ENCODE data around the gene PACS1.

PACS1 gene

DNA sequence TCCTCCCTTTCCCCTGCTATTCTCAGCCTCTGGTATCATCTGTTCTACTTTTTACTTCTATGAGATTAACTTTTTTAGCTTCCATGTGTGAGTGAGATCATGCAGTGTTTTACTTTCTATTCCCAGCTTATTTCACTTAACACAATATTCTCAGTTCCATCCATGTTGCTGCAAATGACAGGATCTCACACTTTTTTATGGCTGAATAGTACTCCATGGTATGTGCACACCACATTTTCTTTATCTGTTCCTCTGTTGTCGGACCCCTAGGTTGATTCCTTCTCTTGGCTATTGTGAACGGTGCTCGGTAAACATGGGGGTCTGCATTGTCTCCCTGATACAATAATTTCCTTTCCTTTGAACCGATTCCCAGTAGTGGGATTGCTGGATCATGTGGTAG, 117.4 kb downstream of the PACS1 start:
- Histone ChIP-seq H3K9ac (no peak overlapping the region), H3K27me3 (no peaks in the 10 kb centered on the region), H3K4me2 (no peak overlapping the region), H3K4me1 (0 out of 2 replicates have a peak, but pooled peaks cover 8% of the 10 kb centered on the region), H3K36me3 (peaks cover 18% of the 10 kb centered on the region; the same call in 1 of the 2 replicates), H4K20me1 (peaks cover 36% of the 10 kb centered on the region), H3K4me3 (no peak overlapping the region), H3K9me3 (peaks cover 10% of the 10 kb centered on the region; the same call in 1 of the 2 replicates), H3K27ac (no peak overlapping the region)
- no peak for TF ChIP-seq Cebpa-rat (IDR thresholded peaks at IDR 0.05)

DNA sequence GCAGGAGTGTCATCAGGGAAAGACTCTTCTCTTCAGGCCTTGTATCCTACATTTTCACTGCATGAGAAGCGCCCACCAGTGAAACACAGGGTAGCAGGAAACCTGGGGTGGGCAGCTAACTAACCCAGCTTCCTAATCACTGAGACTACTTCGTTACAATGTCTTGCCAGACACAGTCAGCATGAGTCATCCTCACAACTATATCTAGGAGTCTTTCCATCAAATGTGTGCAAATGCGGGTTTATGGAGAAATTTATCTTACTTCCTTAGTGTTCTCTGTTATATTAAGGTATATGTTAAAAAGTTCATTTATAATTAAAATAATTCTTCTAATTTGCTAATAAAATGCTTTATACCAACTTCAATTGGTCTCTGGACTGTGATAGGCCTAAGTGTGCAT, 118.5 kb downstream of the PACS1 start:
- no peaks in the 10 kb centered on the region for H3K27me3 ChIP-seq
- no peak overlapping the region for H3K4me3 ChIP-seq
- H3K9me3 ChIP-seq, result peaks cover 10% of the 10 kb centered on the region; the same call in 1 of the 2 replicates
- 0 out of 2 replicates have a peak, but pooled peaks cover 8% of the 10 kb centered on the region for H3K4me1 ChIP-seq
- TF ChIP-seq Cebpa-rat (IDR thresholded peaks at IDR 0.05), result no peak
- no peak overlapping the region for H3K9ac ChIP-seq
- peaks cover 26% of the 10 kb centered on the region for H3K36me3 ChIP-seq
- H3K27ac ChIP-seq, result no peak overlapping the region
- H3K4me2 ChIP-seq, result no peak overlapping the region
- H4K20me1 ChIP-seq, result peaks cover 33% of the 10 kb centered on the region

DNA sequence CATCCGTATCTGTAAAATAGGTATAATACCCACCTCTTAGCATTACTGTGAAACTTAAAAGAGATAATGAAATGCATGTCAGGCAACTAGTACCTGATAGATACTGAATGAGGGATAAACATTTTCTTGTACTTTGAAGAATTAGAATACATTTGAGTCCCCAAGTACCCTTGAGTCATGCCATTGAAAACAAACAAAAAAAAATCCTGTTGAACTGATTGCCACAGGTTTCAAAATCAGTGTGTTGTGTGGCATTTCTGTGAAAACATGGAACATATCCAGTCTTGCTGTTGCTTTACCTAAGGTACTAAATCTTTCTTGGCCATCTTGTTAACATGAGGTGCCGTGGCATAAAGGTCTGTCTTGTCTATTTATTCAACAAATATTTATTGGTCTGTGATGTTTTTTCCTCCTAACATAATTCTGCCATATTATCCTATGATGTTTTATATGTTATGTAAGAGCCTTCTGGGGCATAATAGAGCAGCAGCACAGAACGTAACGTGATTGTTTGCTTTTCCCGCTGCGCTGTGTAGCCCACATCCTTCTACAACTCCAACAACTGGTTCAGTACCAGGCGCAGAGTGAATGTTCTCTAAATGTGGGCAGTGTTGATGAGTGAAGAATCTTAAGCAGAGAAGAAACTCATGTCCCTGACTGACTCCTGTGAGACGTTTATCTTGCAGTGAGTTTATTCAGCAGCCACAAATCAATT, 119.1 kb downstream of the PACS1 start:
- TF ChIP-seq Cebpa-rat (IDR thresholded peaks at IDR 0.05), result no peak
- Histone ChIP-seq H3K27me3 (no peaks in the 10 kb centered on the region), H3K4me2 (no peak overlapping the region), H3K9ac (no peak overlapping the region), H3K36me3 (peaks cover 32% of the 10 kb centered on the region), H3K27ac (no peak overlapping the region), H3K9me3 (peaks cover 10% of the 10 kb centered on the region; the same call in 1 of the 2 replicates), H4K20me1 (peaks cover 27% of the 10 kb centered on the region; the same call in 1 of the 2 replicates), H3K4me3 (no peak overlapping the region), H3K4me1 (0 out of 2 replicates have a peak, but pooled peaks cover 8% of the 10 kb centered on the region)

DNA sequence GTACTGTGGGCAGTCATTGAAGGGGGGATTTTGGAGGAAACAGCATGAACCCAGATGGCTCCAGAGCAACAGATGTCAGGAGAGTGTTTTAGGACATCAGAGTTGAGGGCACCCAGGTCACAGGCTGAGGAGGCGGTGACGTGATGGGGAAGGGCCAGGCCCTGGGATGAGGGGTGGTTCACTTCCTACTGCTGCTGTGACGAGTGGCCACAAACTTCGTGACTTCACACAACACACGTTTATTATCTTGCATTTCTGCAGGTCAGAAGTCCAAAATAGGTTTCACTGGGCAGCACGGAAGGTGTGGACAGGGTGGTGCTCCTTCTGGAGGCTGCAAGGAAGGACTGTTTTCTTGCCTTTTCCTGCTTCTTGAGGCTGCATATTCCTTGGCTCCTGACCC, 120.7 kb downstream of the PACS1 start:
- Histone ChIP-seq H3K27me3 (no peaks in the 10 kb centered on the region), H3K36me3 (peaks cover 47% of the 10 kb centered on the region), H4K20me1 (peaks cover 21% of the 10 kb centered on the region; the same call in 1 of the 2 replicates), H3K4me2 (no peak overlapping the region), H3K9me3 (peaks cover 10% of the 10 kb centered on the region; the same call in 1 of the 2 replicates), H3K4me1 (0 out of 2 replicates have a peak, but pooled peaks cover 8% of the 10 kb centered on the region), H3K27ac (no peak overlapping the region), H3K4me3 (no peak overlapping the region), H3K9ac (no peak overlapping the region)
- no peak for TF ChIP-seq Cebpa-rat (IDR thresholded peaks at IDR 0.05)

DNA sequence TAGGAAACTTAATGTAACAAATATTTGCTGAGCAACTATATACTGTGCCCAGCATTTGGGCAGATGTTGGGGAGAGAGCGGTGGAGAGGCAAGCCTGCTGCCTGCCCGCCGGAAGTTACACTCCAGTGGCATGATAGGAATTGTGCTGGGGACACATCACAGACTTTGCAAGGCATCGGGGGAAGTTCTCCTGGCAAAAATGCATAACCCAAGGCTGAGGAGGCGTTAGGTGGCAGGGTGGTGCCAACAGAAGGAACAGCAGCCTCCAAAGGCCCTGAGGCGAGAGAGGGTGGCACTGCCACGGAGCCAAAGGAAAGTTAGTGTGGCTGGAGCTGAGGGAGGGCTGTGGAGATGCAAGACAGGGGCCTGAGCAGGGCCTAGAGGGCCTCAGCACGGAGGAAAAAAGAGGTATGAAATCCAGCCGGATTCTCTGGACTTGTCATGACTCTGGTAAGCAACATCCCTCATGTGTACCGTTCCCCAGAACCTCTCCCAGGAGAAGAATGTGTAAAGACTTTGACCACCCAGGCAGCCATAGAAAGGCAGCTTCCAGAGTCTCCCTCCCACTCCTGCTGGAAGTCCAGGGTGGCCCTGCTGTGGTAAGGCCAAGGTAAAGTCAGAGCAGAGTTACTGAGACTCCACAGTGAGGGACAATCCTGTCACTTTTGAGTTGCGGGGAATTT, 122.2 kb downstream of the PACS1 start:
- no peak overlapping the region for H3K4me3 ChIP-seq
- peaks cover 57% of the 10 kb centered on the region for H3K36me3 ChIP-seq
- peaks cover 9% of the 10 kb centered on the region; the same call in 1 of the 2 replicates for H3K9me3 ChIP-seq
- no peaks in the 10 kb centered on the region for H3K27me3 ChIP-seq
- H3K4me2 ChIP-seq, result no peak overlapping the region
- H3K9ac ChIP-seq, result no peak overlapping the region
- no peak for TF ChIP-seq Cebpa-rat (IDR thresholded peaks at IDR 0.05)
- H3K4me1 ChIP-seq, result 0 out of 2 replicates have a peak, but pooled peaks cover 8% of the 10 kb centered on the region
- H4K20me1 ChIP-seq, result peaks cover 21% of the 10 kb centered on the region; the same call in 1 of the 2 replicates
- H3K27ac ChIP-seq, result no peak overlapping the region

DNA sequence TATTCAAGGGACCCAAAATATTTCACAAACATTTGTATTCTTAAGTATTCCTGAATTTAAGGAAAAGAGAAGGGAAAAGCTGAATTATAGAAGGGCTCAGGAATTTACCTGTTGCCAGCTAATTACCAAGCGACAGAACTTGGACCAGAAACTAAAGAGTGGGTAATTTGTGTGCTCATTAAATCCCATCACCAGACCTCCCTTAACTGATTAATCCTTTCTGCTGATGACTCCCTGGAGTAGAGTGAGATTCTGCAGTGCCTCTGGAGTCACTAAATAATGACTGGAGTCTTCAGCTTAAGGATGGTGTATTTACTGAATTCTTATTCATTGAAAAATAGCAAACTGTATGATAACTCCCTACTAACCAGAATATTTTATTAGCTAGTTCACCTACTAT, 124.3 kb downstream of the PACS1 start:
- H3K9ac ChIP-seq, result no peak overlapping the region
- H3K4me2 ChIP-seq, result no peak overlapping the region
- TF ChIP-seq Cebpa-rat (IDR thresholded peaks at IDR 0.05), result no peak
- H3K36me3 ChIP-seq, result peaks cover 70% of the 10 kb centered on the region
- H3K4me3 ChIP-seq, result no peak overlapping the region
- peaks cover 11% of the 10 kb centered on the region for H3K9me3 ChIP-seq
- H3K4me1 ChIP-seq, result 0 out of 2 replicates have a peak, but pooled peaks cover 8% of the 10 kb centered on the region
- H3K27ac ChIP-seq, result no peak overlapping the region
- H4K20me1 ChIP-seq, result 0 out of 2 replicates have a peak, but pooled peaks cover 21% of the 10 kb centered on the region
- no peaks in the 10 kb centered on the region for H3K27me3 ChIP-seq

DNA sequence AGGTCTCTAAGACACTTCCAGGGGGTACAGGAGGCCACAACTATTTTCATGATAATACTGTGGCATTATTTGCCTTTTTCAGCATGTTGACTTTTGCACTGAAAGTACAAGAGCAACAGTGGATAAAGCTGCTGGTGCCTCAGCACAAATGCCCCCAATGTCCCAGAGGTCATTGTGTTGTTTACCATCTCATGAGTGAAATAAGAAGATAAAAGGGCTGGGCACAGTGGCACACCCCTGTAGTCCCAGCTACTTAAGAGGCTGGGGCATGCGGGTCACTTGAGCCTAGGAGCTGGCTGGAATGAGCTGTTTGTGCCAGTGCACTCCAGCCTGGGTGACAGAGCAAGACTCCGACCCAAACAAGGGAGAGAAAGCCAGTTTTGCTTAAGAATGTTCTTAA, 125.8 kb downstream of the PACS1 start:
- Histone ChIP-seq H3K27me3 (no peaks in the 10 kb centered on the region), H3K9me3 (peaks cover 21% of the 10 kb centered on the region), H3K4me3 (no peak overlapping the region), H4K20me1 (0 out of 2 replicates have a peak, but pooled peaks cover 13% of the 10 kb centered on the region), H3K4me1 (0 out of 2 replicates have a peak, but pooled peaks cover 2% of the 10 kb centered on the region), H3K9ac (no peak overlapping the region), H3K4me2 (no peak overlapping the region), H3K36me3 (peaks cover 75% of the 10 kb centered on the region), H3K27ac (no peak overlapping the region)
- TF ChIP-seq Cebpa-rat (IDR thresholded peaks at IDR 0.05), result no peak

DNA sequence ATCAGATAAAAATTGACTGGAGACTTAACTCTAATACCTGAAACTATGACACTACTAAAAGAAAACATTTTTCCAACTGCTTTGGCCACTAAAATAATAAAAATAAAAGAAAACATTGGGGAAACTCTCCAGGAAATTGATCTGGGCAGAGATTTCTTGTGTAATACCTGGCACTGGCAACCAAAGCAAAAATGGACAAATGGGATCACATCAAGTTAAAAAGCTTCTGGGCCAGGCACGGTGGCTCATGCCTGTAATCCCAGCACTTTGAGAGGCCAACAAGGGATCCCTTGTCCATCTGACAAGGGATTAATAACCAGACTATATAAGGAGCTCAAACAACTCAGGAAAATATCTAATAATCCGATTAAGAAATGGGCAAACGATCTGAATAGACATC, 133.8 kb downstream of the PACS1 start:
- no peak overlapping the region for H3K4me2 ChIP-seq
- peaks cover 22% of the 10 kb centered on the region for H3K36me3 ChIP-seq
- H4K20me1 ChIP-seq, result no peaks in the 10 kb centered on the region
- H3K27ac ChIP-seq, result no peak overlapping the region
- H3K4me1 ChIP-seq, result peaks cover 2% of the 10 kb centered on the region
- no peak overlapping the region for H3K4me3 ChIP-seq
- TF ChIP-seq Cebpa-rat (IDR thresholded peaks at IDR 0.05), result no peak
- H3K27me3 ChIP-seq, result no peaks in the 10 kb centered on the region
- peaks cover 40% of the 10 kb centered on the region for H3K9me3 ChIP-seq
- H3K9ac ChIP-seq, result no peak overlapping the region

DNA sequence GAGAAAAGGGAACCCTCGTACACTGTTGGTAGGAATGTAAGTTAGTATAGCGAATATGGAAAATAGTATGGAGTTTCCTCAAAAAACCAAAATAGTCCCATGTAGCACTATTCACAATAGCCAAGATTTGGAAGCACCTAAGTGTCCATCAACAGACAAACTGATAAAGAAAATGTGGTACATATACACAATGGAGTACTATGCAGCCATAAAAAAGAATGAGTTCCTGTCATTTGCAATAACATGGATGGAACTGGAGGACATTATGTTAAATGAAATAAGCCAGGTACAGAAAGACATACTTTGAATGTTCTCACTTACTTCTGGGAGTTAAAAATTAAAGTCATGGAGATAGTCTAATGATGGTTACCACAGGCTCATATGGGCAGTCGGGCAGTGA, 134.3 kb downstream of the PACS1 start:
- Histone ChIP-seq H3K9me3 (peaks cover 35% of the 10 kb centered on the region), H3K9ac (no peak overlapping the region), H3K27ac (no peak overlapping the region), H3K4me3 (no peak overlapping the region), H3K36me3 (peaks cover 19% of the 10 kb centered on the region), H3K4me1 (peaks cover 7% of the 10 kb centered on the region), H3K4me2 (no peak overlapping the region), H4K20me1 (no peaks in the 10 kb centered on the region), H3K27me3 (no peaks in the 10 kb centered on the region)
- no peak for TF ChIP-seq Cebpa-rat (IDR thresholded peaks at IDR 0.05)

DNA sequence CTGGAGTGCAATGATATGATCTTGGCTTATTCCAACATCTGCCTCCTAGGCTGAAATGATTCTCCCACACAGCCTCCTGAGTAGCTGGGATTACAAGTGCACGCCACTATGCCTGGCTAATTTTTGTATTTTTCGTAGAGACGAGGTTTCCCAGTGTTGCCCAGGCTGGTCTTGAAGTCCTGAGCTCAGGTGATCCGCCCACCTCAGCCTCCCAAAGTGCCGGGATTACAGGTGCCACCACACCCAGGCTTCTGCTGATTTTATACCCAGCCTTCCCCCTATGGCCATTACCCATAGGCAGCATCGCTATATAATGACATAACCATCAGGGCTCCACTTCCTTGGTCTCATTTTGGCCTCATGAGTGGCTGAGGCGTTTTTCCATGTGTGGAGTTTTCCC, 137.7 kb downstream of the PACS1 start:
- TF ChIP-seq Cebpa-rat (IDR thresholded peaks at IDR 0.05), result no peak
- Histone ChIP-seq H3K4me1 (peaks cover 9% of the 10 kb centered on the region), H3K4me2 (no peak overlapping the region)

More for the DNA sequence above, 137.7 kb downstream of the PACS1 start:
- no peak overlapping the region for H3K4me3 ChIP-seq
- no peak overlapping the region for H3K27ac ChIP-seq
- H3K27me3 ChIP-seq, result no peaks in the 10 kb centered on the region
- no peaks in the 10 kb centered on the region for H4K20me1 ChIP-seq
- H3K9ac ChIP-seq, result no peak overlapping the region
- peaks cover 29% of the 10 kb centered on the region for H3K36me3 ChIP-seq
- H3K9me3 ChIP-seq, result peaks cover 8% of the 10 kb centered on the region
